ENCODE results near the gene TATDN2.

TATDN2 gene

GRCh38 chr3:10329495-10330015 is 81.3 kb downstream of the TATDN2 start:
- peaks cover 4% of the 10 kb centered on the region for H3K4me1 ChIP-seq (ENCODE audit: insufficient read depth, low read length)
- H3K36me3 ChIP-seq (ENCODE audit: insufficient read depth, low read length), result no peaks in the 10 kb centered on the region
- H3K9me3 ChIP-seq (ENCODE audit: low read length), result no peaks in the 10 kb centered on the region
- no peak overlapping the region for H2AFZ ChIP-seq (ENCODE audit: low read depth, low read length)
- H3K4me3 ChIP-seq (ENCODE audit: low read length), result no peak overlapping the region
- peaks cover 45% of the 10 kb centered on the region for H3K27me3 ChIP-seq (ENCODE audit: insufficient read depth, low read length)

GRCh38 chr3:10330319-10330718 is 82.1 kb downstream of the TATDN2 start:
- Histone ChIP-seq H3K27me3 (ENCODE audit: insufficient read depth, low read length) (peaks cover 42% of the 10 kb centered on the region), H3K9me3 (ENCODE audit: low read length) (no peaks in the 10 kb centered on the region), H3K36me3 (ENCODE audit: insufficient read depth, low read length) (no peaks in the 10 kb centered on the region), H3K4me3 (ENCODE audit: low read length) (no peak overlapping the region), H2AFZ (ENCODE audit: low read depth, low read length) (no peak overlapping the region), H3K4me1 (ENCODE audit: insufficient read depth, low read length) (peaks cover 4% of the 10 kb centered on the region)
